NT2/D1 (cell line): ENCODE results near the gene SRP14.

Experiments used
- DNase-seq: peaks from one replicate; pipeline ENCODE4 v3.0.0-alpha.2; 2011; ENCODE audit warnings: low read depth, low spot score
- H3K27me3 ChIP-seq: 2 replicates; pipeline ENCODE4 v1.6.0; 2011; ENCODE audit warnings: mild to moderate bottlenecking; ENCODE audit not compliant: insufficient read length, insufficient read depth
- H3K36me3 ChIP-seq: 2 replicates; pipeline ENCODE4 v1.6.1; 2011; ENCODE audit warnings: mild to moderate bottlenecking, low read length, mixed read lengths; ENCODE audit not compliant: insufficient read depth, insufficient read length
- H3K4me1 ChIP-seq: 2 replicates; pipeline ENCODE4 v1.5.1; 2011; ENCODE audit not compliant: insufficient read depth, insufficient read length
- H3K4me3 ChIP-seq: 2 replicates; pipeline ENCODE4 v1.5.1; 2011; ENCODE audit warnings: low read depth; ENCODE audit not compliant: insufficient read length
- H3K9ac ChIP-seq: 2 replicates; pipeline ENCODE4 v1.6.0; 2011; ENCODE audit warnings: low read depth; ENCODE audit not compliant: insufficient read length
- H3K9me3 ChIP-seq: 2 replicates; pipeline ENCODE4 v1.5.1; 2011; ENCODE audit warnings: mild to moderate bottlenecking, low read length; ENCODE audit not compliant: insufficient read depth
- SUZ12 ChIP-seq: IDR thresholded peaks from 2 replicates; pipeline ENCODE4 v1.6.1; 2011; ENCODE audit not compliant: insufficient read length, insufficient read depth; ENCODE audit errors: extremely low read depth
- YY1 ChIP-seq: IDR thresholded peaks from 2 replicates; pipeline ENCODE4 v1.6.1; 2011; ENCODE audit not compliant: insufficient read length, insufficient read depth
- ZNF274 ChIP-seq: IDR thresholded peaks from 2 replicates; pipeline ENCODE4 v1.6.1; 2011; ENCODE audit warnings: mild to moderate bottlenecking, low read depth, low read length

Gene SRP14

GRCh38 chr15:40058476-40059140 is 19.6 kb upstream of the SRP14 start:
- no peak overlapping the region for H3K9ac ChIP-seq

GRCh38 chr15:40055576-40056293 is 16.8 kb upstream of the SRP14 start:
- TF ChIP-seq SUZ12: no peak
- TF ChIP-seq YY1: no peak
- TF ChIP-seq ZNF274: no peak
- Histone ChIP-seq H3K4me3 (no peak overlapping the region), H3K9me3 (no peaks in the 10 kb centered on the region), H3K36me3 (peaks cover 13% of the 10 kb centered on the region), H3K9ac (peak overlapping the region; percentile 46), H3K27me3 (no peaks in the 10 kb centered on the region), H3K4me1 (peaks cover 14% of the 10 kb centered on the region)
- DNase-seq: no peak

More at GRCh38 chr15:40058476-40059140, 19.6 kb upstream of the SRP14 start:
- Histone ChIP-seq H3K9me3 (no peaks in the 10 kb centered on the region), H3K4me3 (no peak overlapping the region), H3K4me1 (peaks cover 22% of the 10 kb centered on the region), H3K27me3 (no peaks in the 10 kb centered on the region), H3K36me3 (peaks cover 12% of the 10 kb centered on the region)
- no peak for TF ChIP-seq ZNF274
- TF ChIP-seq SUZ12: no peak
- TF ChIP-seq YY1: no peak
- DNase-seq: no peak

- TF ChIP-seq SUZ12 (no peak), ZNF274 (no peak), YY1 (no peak)
- H3K9me3 ChIP-seq: no peaks in the 10 kb centered on the region
- H3K9ac ChIP-seq: peak overlapping the region; percentile 16
- no peak for DNase-seq
- H3K36me3 ChIP-seq: peaks cover 13% of the 10 kb centered on the region
- H3K4me1 ChIP-seq: peaks cover 14% of the 10 kb centered on the region
- no peak overlapping the region for H3K4me3 ChIP-seq
- H3K27me3 ChIP-seq: no peaks in the 10 kb centered on the region
These were observed 16.0 kb upstream of the SRP14 start for GRCh38 chr15:40054855-40055575.

- H3K9ac ChIP-seq: no peak overlapping the region
- DNase-seq: no peak
- peaks cover 14% of the 10 kb centered on the region for H3K4me1 ChIP-seq
- TF ChIP-seq YY1 (no peak), SUZ12 (no peak), ZNF274 (no peak)
- no peaks in the 10 kb centered on the region for H3K9me3 ChIP-seq
- H3K36me3 ChIP-seq: peaks cover 13% of the 10 kb centered on the region
- no peaks in the 10 kb centered on the region for H3K27me3 ChIP-seq
- no peak overlapping the region for H3K4me3 ChIP-seq
These were observed 15.5 kb upstream of the SRP14 start for GRCh38 chr15:40054605-40054854.

- no peaks in the 10 kb centered on the region for H3K27me3 ChIP-seq
- H3K36me3 ChIP-seq: peaks cover 14% of the 10 kb centered on the region
- DNase-seq: no peak
- H3K9me3 ChIP-seq: no peaks in the 10 kb centered on the region
- no peak for TF ChIP-seq YY1
- no peak for TF ChIP-seq SUZ12
- H3K9ac ChIP-seq: no peak overlapping the region
- H3K4me3 ChIP-seq: no peak overlapping the region
- peaks cover 14% of the 10 kb centered on the region for H3K4me1 ChIP-seq
These were observed 15.0 kb upstream of the SRP14 start for GRCh38 chr15:40053831-40054604.

GRCh38 chr15:40053079-40053830 is 14.3 kb upstream of the SRP14 start:
- Histone ChIP-seq H3K4me1 (peaks cover 17% of the 10 kb centered on the region), H3K9ac (no peak overlapping the region), H3K4me3 (no peak overlapping the region), H3K27me3 (no peaks in the 10 kb centered on the region), H3K36me3 (peaks cover 19% of the 10 kb centered on the region), H3K9me3 (no peaks in the 10 kb centered on the region)
- DNase-seq: no peak
- TF ChIP-seq YY1: no peak
- TF ChIP-seq ZNF274: no peak
- no peak for TF ChIP-seq SUZ12
